ENCODE results near the gene TTLL7.
A peak's percentile ranks its signal among the peaks of the same experiment; 100 is the strongest.

TTLL7 gene

DNA sequence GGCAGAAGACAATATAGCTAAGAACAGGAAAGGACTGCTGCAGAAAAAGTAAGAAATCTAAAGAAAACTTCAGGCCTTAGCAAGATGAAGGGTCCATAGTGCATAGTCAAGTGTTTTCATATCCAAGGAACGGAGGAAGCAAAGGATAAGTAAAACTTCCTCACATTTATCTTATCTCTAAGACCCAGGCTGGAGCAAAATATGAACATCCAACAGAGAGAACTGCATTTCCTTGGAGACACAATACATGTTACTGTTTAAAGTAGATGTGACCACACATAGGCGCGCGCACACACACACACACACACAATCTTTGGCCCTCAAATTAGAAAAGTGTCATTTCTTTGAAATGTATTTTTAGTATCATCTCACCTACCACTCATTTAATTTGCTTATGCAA is 66.7 kb downstream of the TTLL7 start:
- TF ChIP-seq, protein P1, sequence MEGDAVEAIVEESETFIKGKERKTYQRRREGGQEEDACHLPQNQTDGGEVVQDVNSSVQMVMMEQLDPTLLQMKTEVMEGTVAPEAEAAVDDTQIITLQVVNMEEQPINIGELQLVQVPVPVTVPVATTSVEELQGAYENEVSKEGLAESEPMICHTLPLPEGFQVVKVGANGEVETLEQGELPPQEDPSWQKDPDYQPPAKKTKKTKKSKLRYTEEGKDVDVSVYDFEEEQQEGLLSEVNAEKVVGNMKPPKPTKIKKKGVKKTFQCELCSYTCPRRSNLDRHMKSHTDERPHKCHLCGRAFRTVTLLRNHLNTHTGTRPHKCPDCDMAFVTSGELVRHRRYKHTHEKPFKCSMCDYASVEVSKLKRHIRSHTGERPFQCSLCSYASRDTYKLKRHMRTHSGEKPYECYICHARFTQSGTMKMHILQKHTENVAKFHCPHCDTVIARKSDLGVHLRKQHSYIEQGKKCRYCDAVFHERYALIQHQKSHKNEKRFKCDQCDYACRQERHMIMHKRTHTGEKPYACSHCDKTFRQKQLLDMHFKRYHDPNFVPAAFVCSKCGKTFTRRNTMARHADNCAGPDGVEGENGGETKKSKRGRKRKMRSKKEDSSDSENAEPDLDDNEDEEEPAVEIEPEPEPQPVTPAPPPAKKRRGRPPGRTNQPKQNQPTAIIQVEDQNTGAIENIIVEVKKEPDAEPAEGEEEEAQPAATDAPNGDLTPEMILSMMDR (IDR thresholded peaks at IDR 0.05; ENCODE audit: low read depth, low read length), result no peak

DNA sequence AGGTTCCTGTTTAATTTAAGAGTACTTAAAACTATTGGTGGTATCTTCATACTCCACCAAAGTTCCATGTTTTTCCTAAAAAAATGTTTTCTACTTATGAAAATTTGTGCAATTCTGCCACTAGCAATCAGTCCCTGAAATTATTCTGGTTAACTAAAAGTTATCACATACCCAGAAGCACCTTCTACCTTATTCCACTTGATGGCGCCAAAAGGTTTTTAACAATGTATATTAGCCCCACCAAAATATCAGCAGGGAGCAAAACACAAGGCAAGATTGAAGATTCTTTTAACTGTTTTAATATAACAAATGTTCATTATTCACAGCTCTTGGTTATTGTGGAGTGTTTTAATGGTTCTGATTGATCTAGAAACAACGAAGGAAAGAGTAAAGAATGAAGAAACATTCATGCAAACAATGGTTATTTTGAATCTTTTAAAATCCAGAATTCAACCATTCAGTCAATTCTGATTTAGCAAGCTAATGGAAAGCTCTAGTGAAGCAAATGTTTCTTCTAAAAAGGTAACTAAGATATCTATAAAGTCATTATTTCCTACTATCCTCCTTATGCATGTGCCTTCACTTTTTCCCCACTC is 67.2 kb downstream of the TTLL7 start:
- peak; percentile 10 for DNase-seq (ENCODE audit: extremely low read depth, low read depth)
- TF ChIP-seq, protein P1 (IDR thresholded peaks at IDR 0.05; ENCODE audit: low read depth, low read length), result peak; percentile 75

More for the DNA sequence above, 66.7 kb downstream of the TTLL7 start:
- no peak for DNase-seq (ENCODE audit: extremely low read depth, low read depth)

DNA sequence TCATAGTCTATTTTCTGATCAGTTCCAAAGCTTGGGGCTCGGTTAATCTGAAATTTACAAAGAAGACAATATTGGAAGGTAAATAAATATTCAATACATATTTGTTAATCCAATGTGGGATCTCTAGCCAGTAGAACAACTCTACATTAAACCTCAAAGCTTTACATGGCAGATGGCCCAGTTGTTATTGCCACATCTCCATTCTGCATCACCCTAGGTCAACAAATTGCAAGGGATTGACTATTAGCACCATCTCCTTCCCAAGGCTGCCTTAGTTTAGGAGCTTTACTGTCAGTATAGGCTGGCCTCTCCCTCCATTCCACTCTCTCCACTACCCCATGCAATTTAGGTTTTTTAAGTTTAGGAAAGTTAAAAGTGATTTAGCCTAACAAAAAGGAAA is 69.7 kb downstream of the TTLL7 start:
- peak; percentile 11 for DNase-seq (ENCODE audit: extremely low read depth, low read depth)
- TF ChIP-seq, protein P1 (IDR thresholded peaks at IDR 0.05; ENCODE audit: low read depth, low read length), result no peak

DNA sequence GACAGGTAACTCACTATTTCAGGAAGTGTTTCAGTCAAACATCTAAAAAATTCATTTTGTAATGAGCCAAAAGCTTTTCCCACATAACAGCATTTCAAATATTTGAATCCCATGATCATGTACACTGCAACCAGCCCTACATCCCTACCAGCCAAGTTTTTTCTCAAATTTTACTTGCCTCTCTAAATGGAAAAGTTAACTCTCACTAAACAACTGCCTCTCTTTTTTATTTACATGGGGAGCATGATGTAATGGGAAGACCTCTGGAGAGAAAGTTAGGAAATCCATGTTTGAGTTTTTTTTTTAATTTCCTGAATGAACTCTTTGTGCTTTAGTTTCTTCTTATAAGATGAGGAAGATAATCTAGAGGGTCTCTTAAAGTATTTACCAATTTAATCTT is 70.5 kb downstream of the TTLL7 start:
- TF ChIP-seq, protein P1 (IDR thresholded peaks at IDR 0.05; ENCODE audit: low read depth, low read length), result no peak
- DNase-seq (ENCODE audit: extremely low read depth, low read depth), result no peak

DNA sequence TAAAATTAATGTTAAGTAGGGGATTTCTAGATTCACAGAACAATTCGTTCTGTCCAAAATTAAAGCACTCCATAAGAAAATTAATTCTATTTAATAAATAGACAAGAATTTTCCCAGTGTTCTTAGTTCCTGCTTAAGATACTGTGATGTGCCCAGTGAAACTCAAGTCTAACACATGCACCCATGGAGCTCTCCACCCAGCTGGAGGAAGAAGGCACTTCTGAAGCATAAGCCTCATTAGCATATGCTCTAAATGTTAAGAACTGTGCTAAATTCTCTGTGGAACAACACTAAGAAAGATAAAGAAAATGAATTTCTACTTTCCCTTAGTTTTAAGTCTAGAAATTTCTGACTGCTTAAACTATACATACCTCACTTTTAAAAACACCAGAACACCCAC is 71.2 kb downstream of the TTLL7 start:
- no peak for DNase-seq (ENCODE audit: extremely low read depth, low read depth)
- TF ChIP-seq, protein P1 (IDR thresholded peaks at IDR 0.05; ENCODE audit: low read depth, low read length), result no peak

DNA sequence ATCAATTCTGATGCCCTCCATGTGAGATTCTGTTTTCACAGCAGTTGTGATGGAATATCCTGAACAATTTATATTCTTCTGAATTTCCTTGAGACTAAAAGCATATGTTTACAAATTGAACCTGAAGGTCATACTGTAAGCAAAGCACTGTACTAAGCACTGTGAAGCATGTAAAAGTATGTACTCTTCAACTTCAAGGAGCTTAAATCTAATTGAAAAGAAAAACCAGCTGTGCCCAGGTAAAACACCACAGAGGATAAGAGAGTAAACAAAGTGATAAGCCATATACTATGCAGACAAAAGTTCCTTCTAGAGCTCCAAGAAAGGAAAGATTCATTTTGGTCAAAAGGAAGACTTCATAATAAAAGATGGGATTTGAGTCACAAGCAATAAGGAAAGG is 71.9 kb downstream of the TTLL7 start:
- DNase-seq (ENCODE audit: extremely low read depth, low read depth), result no peak
- TF ChIP-seq, protein P1 (IDR thresholded peaks at IDR 0.05; ENCODE audit: low read depth, low read length), result no peak

DNA sequence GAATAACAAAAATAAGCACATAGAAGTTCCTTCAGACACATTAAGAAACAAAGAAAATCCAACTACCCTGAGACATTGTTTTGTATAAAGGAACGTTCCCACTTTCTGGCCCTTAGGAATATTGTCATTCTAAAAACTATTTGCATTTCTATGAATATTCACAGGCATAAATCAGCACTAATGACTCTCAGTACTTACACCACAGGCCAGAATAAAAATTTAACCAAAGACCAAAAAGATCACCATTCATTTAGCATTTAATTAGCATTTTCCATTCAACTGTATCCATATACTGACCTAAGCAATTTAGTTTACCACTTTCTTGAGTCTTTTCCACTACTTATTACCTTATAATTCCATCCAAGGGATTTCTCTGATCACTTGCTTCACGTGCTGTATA is 75.4 kb downstream of the TTLL7 start:
- no peak for DNase-seq (ENCODE audit: extremely low read depth, low read depth)
- TF ChIP-seq, protein P1 (IDR thresholded peaks at IDR 0.05; ENCODE audit: low read depth, low read length), result no peak

All from AG09319 (cell line).